ENCODE data around the gene INAVA.
A peak's percentile ranks its signal among the peaks of the same experiment; 100 is the strongest.

The INAVA gene

GRCh38 chr1:200899954-200900867 lies 5.5 kb downstream of the INAVA start:
- no peak for TF ChIP-seq CTCF (conservative IDR thresholded peaks at IDR 0.05; ENCODE audit: low read depth)
- peak overlapping the region; percentile 96 for H3K27ac ChIP-seq
- POLR2A ChIA-PET (ENCODE audit: low non-redundant PET), result interaction anchor here (0.5 kb wide), 1 partner anchor 38 kb away, joined by 3 read pairs; no protein-coding TSS in a partner anchor
- CTCF ChIA-PET, result no interaction called here
- no peak for DNase-seq (ENCODE audit: low spot score)

DNA sequence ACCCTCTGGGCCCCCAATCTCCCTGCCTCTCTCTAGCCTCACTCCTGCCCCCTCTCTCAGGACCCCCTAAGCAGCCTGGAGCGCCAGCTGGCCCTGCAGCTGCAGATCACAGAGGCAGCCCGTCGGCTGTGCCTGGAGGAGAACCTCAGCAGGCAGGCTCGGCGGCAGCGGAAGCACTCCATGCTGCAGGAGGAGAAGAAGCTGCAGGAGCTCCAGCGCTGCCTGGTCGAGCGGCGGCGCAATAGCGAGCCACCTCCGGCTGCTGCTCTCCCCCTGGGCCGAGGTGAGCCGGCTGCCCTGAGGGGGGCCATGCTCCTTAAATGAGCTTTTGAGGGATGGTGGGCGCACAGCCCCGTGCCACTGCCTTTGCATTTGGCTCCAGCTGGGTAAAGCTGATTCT lies 6.2 kb downstream of the INAVA start:
- TF ChIP-seq CTCF (conservative IDR thresholded peaks at IDR 0.05; ENCODE audit: low read depth), result no peak
- ChIA-PET POLR2A (ENCODE audit: low non-redundant PET) (no interaction called here), CTCF (interaction anchor here (1.0 kb wide), 1 partner anchor 10 kb away, joined by 3 read pairs; no protein-coding TSS in a partner anchor)
- DNase-seq (ENCODE audit: low spot score), result no peak
- peak overlapping the region; percentile 96 for H3K27ac ChIP-seq

DNA sequence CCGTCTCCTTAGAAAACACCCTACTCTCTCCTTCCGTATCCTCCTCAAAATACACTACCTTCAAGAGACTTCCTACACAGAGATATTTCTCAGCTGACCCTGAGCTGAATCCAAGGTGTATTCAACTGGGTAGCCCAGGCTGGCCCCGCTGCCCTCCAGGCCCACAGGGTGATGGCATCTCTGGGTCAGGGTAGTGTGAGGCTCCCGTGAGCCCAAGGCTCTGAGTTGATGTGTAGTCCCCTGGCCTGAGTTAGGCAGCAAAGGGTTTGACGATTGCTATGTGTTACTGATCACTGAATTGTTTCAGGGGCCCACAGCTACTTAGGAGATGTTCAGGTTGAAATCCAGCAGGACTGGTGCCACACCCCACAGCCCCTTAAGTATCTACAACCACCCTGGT lies 6.7 kb downstream of the INAVA start:
- CTCF ChIA-PET, result interaction anchor here (1.0 kb wide), 1 partner anchor 10 kb away, joined by 3 read pairs; no protein-coding TSS in a partner anchor
- no peak for DNase-seq (ENCODE audit: low spot score)
- POLR2A ChIA-PET (ENCODE audit: low non-redundant PET), result interaction anchor here (1.0 kb wide), 1 partner anchor 17 kb away, joined by 3 read pairs; no protein-coding TSS in a partner anchor
- peak overlapping the region; percentile 96 for H3K27ac ChIP-seq
- no peak for TF ChIP-seq CTCF (conservative IDR thresholded peaks at IDR 0.05; ENCODE audit: low read depth)

- POLR2A ChIA-PET (ENCODE audit: low non-redundant PET), result interaction anchor here (1.0 kb wide), 1 partner anchor 16 kb away, joined by 3 read pairs; no protein-coding TSS in a partner anchor
- CTCF ChIA-PET, result interaction anchor here (0.7 to 1.0 kb wide), 2 partner anchors 11 to 24 kb away, joined by 3 read pairs; no protein-coding TSS in a partner anchor
- TF ChIP-seq CTCF (conservative IDR thresholded peaks at IDR 0.05; ENCODE audit: low read depth), result no peak
- peak overlapping the region; percentile 96 for H3K27ac ChIP-seq
- DNase-seq (ENCODE audit: low spot score), result no peak
Observed at GRCh38 chr1:200901796-200902444, 7.2 kb downstream of the INAVA start.

- POLR2A ChIA-PET (ENCODE audit: low non-redundant PET), result interaction anchor here (0.6 kb wide), 1 partner anchor 9 kb away, joined by 4 read pairs; no protein-coding TSS in a partner anchor
- TF ChIP-seq CTCF (conservative IDR thresholded peaks at IDR 0.05; ENCODE audit: low read depth), result no peak
- CTCF ChIA-PET, result interaction anchor here (0.5 to 1.4 kb wide), 3 partner anchors 9 to 116 kb away, joined by 3 to 4 read pairs (median 4); no protein-coding TSS in a partner anchor
- DNase-seq (ENCODE audit: low spot score), result no peak
- peak overlapping the region; percentile 45 for H3K27ac ChIP-seq
Observed at GRCh38 chr1:200903793-200904192, 9.1 kb downstream of the INAVA start.

- TF ChIP-seq CTCF (conservative IDR thresholded peaks at IDR 0.05; ENCODE audit: low read depth), result no peak
- ChIA-PET POLR2A (ENCODE audit: low non-redundant PET) (interaction anchor here (1.6 kb wide), 1 partner anchor 13 kb away, joined by 4 read pairs; no protein-coding TSS in a partner anchor), CTCF (interaction anchor here (0.6 to 1.4 kb wide), 4 partner anchors 14 to 67 kb away, joined by 4 to 6 read pairs (median 4); no protein-coding TSS in a partner anchor)
- no peak for DNase-seq (ENCODE audit: low spot score)
- H3K27ac ChIP-seq, result peak overlapping the region; percentile 57
Observed at GRCh38 chr1:200904772-200905171, 10.1 kb downstream of the INAVA start.

Data from RWPE1 (cell line).